OCI-LY3 (cell line): ENCODE results near the gene MAPK8IP1.

Source experiments
- CTCF ChIP-seq: fragments of 200-600, 300-600 bp; sonication (generic); IDR thresholded peaks from 2 replicates; pipeline ENCODE4 v1.5.1; 2014; ENCODE audit warnings: antibody characterized with exemption, low read length, low read depth
- EZH2phosphoT487 ChIP-seq: fragments of 200-600 bp; shearing (Covaris generic); IDR thresholded peaks from 2 replicates; pipeline ENCODE4 v1.6.1; 2018; ENCODE audit warnings: antibody characterized with exemption, mixed run types, low read depth

- no peak for TF ChIP-seq CTCF
- no peak for TF ChIP-seq EZH2phosphoT487
Measured at GRCh38 chr11:45926536-45927331, 41.3 kb downstream of the MAPK8IP1 start.
